HK-2 (cell line): ENCODE results near the gene ITSN2.

Experiments used
- DNase-seq: peaks from one replicate; pipeline ENCODE4 v3.0.0-alpha.2; 2018; ENCODE audit not compliant: unreplicated experiment

ITSN2 gene

GRCh38 chr2:24181849-24182248 lies 178.5 kb downstream of the ITSN2 start:
- peak; percentile 52 for DNase-seq

DNA sequence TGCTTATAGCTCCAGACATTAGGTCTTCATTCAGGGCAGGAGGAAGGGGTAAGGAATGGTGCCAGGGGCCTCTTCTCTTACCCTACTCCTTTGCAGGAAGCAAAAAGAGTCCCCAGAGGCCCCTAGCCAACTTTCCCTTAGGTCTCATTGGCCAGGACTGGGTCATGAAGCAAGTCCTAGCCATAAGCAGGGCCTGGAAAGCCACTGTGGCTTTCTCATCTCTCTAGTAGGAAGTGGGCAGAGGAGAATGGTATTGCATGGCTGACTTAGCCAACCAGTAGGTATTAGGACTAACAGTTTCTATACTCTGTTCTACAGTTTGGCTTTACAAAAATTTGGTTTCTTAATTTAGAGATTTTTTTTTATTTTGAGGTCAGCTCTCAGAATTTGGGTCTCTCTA lies 180.7 kb downstream of the ITSN2 start:
- DNase-seq: no peak

GRCh38 chr2:24176326-24176725 lies 184.0 kb downstream of the ITSN2 start:
- no peak for DNase-seq

DNA sequence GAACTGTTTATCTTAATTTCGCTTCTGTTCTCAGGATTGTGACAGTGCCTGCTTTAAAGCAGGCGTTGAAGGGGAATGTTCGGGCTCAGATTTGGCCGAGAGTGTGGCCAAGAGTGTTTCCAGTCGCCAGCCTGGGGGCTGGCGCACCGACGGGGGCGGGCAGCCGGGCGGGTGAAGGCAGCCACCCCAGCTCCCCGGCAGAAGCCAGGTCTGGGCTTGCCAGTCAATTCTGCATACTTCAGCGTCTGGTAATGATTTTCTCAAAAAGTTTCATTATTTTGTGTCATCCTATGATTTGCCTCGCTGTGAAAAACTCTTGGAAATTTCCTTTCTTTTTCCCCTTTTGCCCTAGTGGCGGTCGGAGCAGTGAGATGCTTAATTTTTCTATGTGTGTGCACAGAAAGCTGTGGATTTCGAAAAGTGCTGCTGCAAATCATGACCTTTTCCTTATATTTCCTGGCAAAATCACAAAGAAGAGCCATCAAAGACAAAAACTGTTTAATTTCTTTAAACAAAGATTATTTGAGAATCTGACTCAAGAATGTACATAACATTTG lies 184.6 kb downstream of the ITSN2 start:
- DNase-seq: no peak

DNA sequence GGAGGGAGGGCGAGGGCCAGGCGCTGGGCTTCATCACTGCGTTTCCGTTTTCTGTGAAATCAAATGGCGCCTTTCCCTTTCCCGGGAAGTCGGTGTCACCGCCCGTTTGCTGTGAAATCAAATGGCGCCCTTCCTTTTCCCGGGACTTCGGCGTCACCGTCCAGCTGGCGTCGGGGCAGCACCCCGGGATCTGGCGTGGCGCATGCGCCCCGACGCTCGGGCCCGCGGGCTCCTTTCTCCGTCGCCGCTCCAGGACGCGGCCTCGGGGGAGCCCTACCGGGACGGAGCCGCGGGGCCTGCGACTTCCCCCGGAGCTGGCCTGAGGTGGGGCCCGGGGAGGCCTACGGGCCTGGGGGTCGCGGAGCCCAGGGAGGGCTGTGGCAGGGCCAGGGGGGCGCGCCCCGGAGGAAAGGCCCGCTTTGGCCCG lies 185.5 kb downstream of the ITSN2 start, which contains the start of gene FAM228A:
Gene FAM228A (plus strand): TSS at position 203 of the 427 bp plus-strand sequence. CDS start 428 bp downstream, outside the sequence.
- DNase-seq: no peak

DNA sequence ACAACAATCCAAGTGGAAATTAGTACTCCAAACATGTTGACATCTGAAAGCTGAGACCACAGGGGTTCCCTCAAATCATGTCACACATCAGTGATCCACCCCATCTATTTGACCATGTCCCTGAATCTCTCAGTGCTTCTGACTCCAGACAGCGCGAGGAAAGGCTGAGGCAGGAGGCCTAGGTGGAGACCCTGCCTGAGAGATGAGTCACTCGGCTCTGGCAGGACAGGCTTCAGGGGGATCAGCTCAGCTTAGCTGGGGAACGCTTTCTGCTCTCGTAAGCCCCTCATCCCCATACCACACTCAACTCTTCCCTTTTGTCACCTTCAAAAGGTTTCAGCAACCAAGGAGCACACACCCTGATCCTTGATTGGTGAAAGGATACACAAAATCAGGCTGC lies 191.3 kb downstream of the ITSN2 start:
- DNase-seq: no peak

DNA sequence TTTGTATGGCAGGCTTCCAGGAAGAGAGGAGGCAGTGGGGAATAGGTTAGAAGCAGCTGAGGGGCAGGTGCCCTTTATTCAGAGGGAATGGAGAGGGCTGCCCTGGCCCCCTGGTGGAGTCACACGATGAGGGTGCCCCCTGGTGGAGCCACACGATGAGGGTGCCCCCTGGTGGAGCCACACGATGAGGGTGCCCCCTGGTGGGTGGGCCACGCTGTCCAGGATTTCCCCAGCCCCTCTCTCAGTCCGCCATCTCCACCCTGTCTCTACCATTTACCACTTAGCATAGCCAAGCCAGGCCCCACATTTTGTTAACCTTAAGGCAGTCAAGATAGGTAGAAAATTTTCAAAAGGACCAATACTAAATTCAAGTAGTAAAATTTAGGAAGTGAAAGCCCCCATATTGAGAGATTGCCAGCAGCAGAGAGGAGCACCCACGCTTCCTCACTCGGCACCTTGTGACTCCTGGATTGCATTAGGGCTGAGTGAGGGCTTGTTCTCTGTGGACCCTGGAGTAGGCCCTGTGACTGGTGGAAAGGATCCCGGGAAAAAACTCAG lies 195.8 kb downstream of the ITSN2 start:
- DNase-seq: peak; percentile 20

GRCh38 chr2:24163601-24164000 lies 196.7 kb downstream of the ITSN2 start:
- no peak for DNase-seq

GRCh38 chr2:24163186-24163585 lies 197.2 kb downstream of the ITSN2 start:
- no peak for DNase-seq

DNA sequence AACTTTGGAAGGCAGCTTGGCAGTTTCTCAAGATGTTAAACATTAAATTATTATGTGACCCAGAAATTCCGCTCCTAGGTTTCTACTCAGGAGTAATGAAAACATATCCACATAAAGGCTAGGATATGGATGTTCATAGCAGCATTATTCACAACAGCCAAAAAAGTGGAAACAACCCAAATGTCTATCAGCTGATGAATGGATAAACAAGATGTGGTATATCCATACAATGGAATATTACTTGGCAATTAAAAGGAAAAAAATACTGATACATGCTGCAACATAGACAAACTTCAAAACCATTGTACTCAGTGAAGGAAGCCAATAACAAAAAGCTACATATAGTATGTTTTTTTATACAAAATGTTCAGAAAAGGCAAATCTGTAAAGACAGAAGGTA lies 197.8 kb downstream of the ITSN2 start:
- no peak for DNase-seq

DNA sequence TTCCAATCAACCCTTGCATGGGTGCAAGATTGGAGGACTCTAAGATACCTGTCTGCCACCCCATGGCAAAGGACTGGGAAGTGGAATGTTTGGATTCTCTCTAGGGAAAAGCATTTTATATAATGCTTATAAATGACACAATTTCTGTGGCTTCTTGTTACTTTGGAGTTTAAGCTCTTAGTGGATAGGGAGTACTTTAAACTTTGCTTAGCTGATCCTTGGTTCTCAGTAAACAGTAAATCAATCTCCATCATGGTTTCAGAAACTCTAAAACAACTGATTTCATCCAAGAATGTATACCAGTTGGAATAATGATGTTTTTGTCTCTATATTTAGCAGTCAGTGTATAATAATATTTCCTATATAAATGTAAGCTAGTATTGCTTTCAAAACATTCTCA lies 199.6 kb downstream of the ITSN2 start:
- no peak for DNase-seq

- DNase-seq: no peak
Measured at GRCh38 chr2:24159708-24160107, 200.6 kb downstream of the ITSN2 start.

GRCh38 chr2:24158131-24158530 lies 202.2 kb downstream of the ITSN2 start:
- DNase-seq: no peak

DNA sequence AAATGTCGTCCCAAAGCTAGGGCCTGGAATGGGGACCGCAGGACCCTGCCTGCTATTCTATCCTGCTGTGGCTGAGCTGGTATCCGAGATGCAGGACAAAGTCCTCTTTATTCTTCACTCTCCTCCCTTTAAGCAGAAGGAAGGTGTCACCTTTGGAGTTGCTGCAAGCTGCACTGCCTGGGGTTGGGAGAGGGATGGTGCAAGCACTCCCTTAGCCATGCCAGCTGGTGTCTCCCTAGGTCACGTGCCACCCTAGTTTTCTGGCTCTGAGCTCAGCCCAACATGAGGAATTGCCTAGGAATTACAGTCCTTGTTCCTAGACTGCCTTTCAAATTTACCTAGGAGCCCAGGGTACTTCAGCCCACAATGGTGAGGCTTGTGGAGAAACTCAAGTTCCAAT lies 206.9 kb downstream of the ITSN2 start:
- DNase-seq: no peak
